Heart left ventricle (tissue), 16 donors: ENCODE measurements around the gene CREBBP. TPM values are rescaled to one million over a fixed set of nuclear protein-coding genes. Genes with fewer than 3 reads are reported as not detected.

Experiments
- ATAC-seq, 4 donors: fragments of 200-7000 bp; cut with Tn5 transposase; one replicate each; pipeline ENCODE4 v1.9.1; 2020 to 2022; ENCODE audit warnings: moderate library complexity in 4 of 4, mild to moderate bottlenecking in 3 of 4, moderate number of reproducible peaks in 1 of 4
- DNase-seq, 5 donors: peaks; one replicate each; pipeline ENCODE4 v3.0.0-alpha.2; 2020
- H3K27ac ChIP-seq, 12 donors: fragments of 200-600 bp; sonication (generic) in 4 of 12; one replicate each; pipeline versions ENCODE4 v1.5.0 to v1.8.0; 2016 to 2022; ENCODE audit warnings: mild to moderate bottlenecking in 2 of 12
- H3K27me3 ChIP-seq, 9 donors: fragments of 200-600 bp; sonication (generic) in 2 of 9; one replicate each; pipeline versions ENCODE4 v1.5.1 to v1.8.0; 2016 to 2022; ENCODE audit warnings: mild to moderate bottlenecking in 3 of 9
- H3K36me3 ChIP-seq, 9 donors: fragments of 200-600 bp; sonication (generic) in 2 of 9; one replicate each; pipeline versions ENCODE4 v1.5.0 to v1.8.0; 2018 to 2022; ENCODE audit warnings: mild to moderate bottlenecking in 2 of 9
- H3K4me1 ChIP-seq, 12 donors: fragments of 200-600 bp; sonication (generic) in 4 of 12; one replicate each; pipeline versions ENCODE4 v1.5.0 to v1.8.0; 2016 to 2022; ENCODE audit warnings: mild to moderate bottlenecking in 3 of 12
- H3K4me3 ChIP-seq, 12 donors: fragments of 200-600 bp; sonication (generic) in 4 of 12; one replicate each; pipeline versions ENCODE4 v1.5.0 to v1.8.0; 2017 to 2022; ENCODE audit warnings: mild to moderate bottlenecking in 9 of 12, moderate library complexity in 4 of 12
- H3K9me3 ChIP-seq, 12 donors: fragments of 200-600 bp; sonication (generic) in 4 of 12; one replicate each; pipeline versions ENCODE4 v1.5.0 to v1.8.0; 2016 to 2022; ENCODE audit warnings: mild to moderate bottlenecking in 1 of 12
- CTCF ChIP-seq, 12 donors: fragments of 200-600 bp; sonication (generic) in 4 of 12; IDR thresholded peaks; one replicate each; pipeline versions ENCODE4 v1.5.0 to v1.8.0; 2018 to 2022; ENCODE audit warnings: antibody characterized with exemption in 12 of 12, mild to moderate bottlenecking in 5 of 12
- POLR2A ChIP-seq, 2 donors: fragments of 450-650 bp; IDR thresholded peaks; one replicate each; pipeline ENCODE4 v1.6.1; 2017; ENCODE audit warnings: antibody characterized with exemption in 2 of 2, mild to moderate bottlenecking in 2 of 2, moderate library complexity in 2 of 2
- WGBS, 4 donors: extraction: QIAGEN DNeasy Blood & Tissue Kit in 2 of 4; methylation state at CpG; one replicate each; pipeline versions ENCODE4 v1.1.5 to v1.1.7; 2013 to 2018; 5-methylcytosine and 5-hydroxymethylcytosine counted together
- intact Hi-C, 10 donors: fragments of 100-400 bp; cut with DNase I; formaldehyde crosslinking; loops; one replicate each; pipeline versions ENCODE4 v1.11.1 to v1.14.2; 2022
- polyA plus RNA-seq, 2 donors: library from polyadenylated mRNA; stranded (reverse); fragments of 200-250 nt; gene quantifications; one replicate each; pipeline ENCODE4 v1.2.3, GENCODE V29; 2013
- total RNA-seq, 9 donors: library from RNA; depleted of rRNA in 2 of 9; stranded (reverse); fragments of >200 nt in 2 of 9; fragmentation: NEBNext Ultra II Directional in 3 of 9; extraction: Animal tissue kit (Norgen Biotek cat#: 25700) in 3 of 9; gene quantifications; one replicate each; pipeline versions ENCODE4 v1.1.0 to v1.2.4, GENCODE V29; 2016 to 2023
- donor health status: ischemic (EF 13 %, LVEDD 7.1; RV severe dilation, severe dysfunction).
- donor health status: healthy with polysubstance abuse.
- donor health status: DM: no; HTN: yes; CAD: no.
- donor health status: DM: no; HTN: no; CAD: no.
- donor health status: ischemic (EF 25% LVEDD 6.9; RV normal size, moderate dysfunction).
- donor health status: ischemic (EF 25% LVEDD 5.7; RV mildly dilated, moderate dysfunction).
- donor health status: healthy.
- donor health status: DM: yes; HTN: yes; CAD: no.
- donor health status: ischemic (EF 35%, LVEDD 5.7; RV mildly dilated, moderate dysfunction).
- donor health status: nonischemic (EF 11% LVEDD 7.7; RV severe dilation, severe dysfunction).
- donor health status: DM: yes; HTN: yes; CAD: no.
- donor health status: PGD.
- donor health status: ischemic (EF 29% LVEDD 5.4; RV normal size, mild dysfunction).
- donor health status: nonischemic (EF 23%, LVEDD 6.1; RV moderate dilation, normal function).

The CREBBP gene
- total and polyA plus RNA-seq, 11 donors, result 17.1 to 77.6 (median 39.6) TPM

- Histone ChIP-seq H3K4me1 (peaks cover 22 to 96% (median 87%) of the 10 kb centered on the region in 12 donors), H3K4me3 (no peak overlapping the region), H3K27ac (no peak overlapping the region), H3K9me3 (no peaks in the 10 kb centered on the region), H3K27me3 (no peaks in the 10 kb centered on the region), H3K36me3 (no peaks in the 10 kb centered on the region)
- TF ChIP-seq POLR2A (IDR thresholded peaks at IDR 0.05) (no peak), CTCF (IDR thresholded peaks at IDR 0.05) (no peak)
- 82 to 89% (median 87%) methylated on average over 8 of the region's 8 CpGs for WGBS, 4 donors
- no peak for ATAC-seq
- DNase-seq, result no peak
- intact Hi-C loops, result no loop called here
Measured at GRCh38 chr16:3868556-3868955, 12.0 kb downstream of the CREBBP start.

DNA sequence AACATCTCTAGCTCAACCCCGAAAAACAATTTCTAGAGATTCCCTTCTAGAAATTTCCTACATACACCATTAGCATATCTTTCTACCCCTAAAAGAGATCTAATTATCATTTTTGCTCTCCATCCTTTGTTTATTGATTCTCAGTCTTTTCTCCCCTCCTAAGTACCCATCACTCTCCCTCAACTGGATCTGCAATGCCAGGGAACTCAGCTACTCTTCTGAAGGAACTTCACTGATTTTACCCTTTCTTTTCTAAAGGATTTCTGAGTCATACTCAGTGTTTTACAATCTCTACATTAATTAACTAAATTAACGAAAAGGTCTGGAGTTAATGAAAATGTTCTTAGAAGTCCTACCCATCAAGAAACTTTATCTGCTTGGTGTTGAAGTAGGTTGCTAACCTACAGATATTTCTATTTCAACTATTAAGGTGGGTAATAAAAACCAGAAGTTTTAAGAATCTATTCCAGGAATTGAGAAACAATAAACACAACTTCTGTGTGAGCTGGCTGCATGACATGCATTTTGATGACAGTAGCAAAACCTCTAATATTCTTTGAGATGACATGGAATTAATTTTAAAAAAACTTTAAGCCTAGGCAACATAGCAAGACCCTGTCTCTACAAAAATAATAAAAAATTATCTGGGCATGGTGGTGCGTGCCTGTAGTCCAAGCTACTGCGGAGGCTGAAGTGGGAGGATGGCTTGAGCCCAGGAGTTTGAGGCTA lies 13.6 kb downstream of the CREBBP start:
- H3K4me1 ChIP-seq, result peaks cover 18 to 96% (median 87%) of the 10 kb centered on the region in 12 donors
- TF ChIP-seq CTCF (IDR thresholded peaks at IDR 0.05), result no peak
- no peak for TF ChIP-seq POLR2A (IDR thresholded peaks at IDR 0.05)
- H3K27me3 ChIP-seq, result no peaks in the 10 kb centered on the region
- no peak overlapping the region for H3K4me3 ChIP-seq
- no peak overlapping the region for H3K27ac ChIP-seq
- DNase-seq (no peak), ATAC-seq (no peak)
- intact Hi-C loops, result no loop called here
- no peaks in the 10 kb centered on the region for H3K36me3 ChIP-seq
- no peaks in the 10 kb centered on the region for H3K9me3 ChIP-seq
- WGBS, 4 donors, result 90 to 96% (median 92%) methylated on average over 4 of the region's 4 CpGs

DNA sequence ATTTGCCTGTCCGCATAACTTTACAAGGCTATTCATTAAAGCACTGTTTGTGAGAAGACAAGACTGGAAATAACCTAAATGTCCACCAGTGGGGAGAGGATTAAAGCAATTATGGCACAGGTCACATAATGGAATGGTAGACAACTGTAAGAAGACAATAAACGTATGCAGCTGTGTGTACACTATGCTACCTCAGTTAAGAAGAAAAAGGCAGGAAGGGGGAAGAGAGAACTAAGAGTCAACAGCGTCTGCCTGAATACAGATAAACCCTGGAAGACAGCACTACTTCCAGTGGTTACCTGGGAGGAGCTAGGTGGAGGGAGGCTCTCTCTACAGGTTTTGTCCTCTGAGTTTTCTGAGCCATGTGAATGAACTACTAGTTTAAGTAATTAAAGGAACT lies 15.3 kb downstream of the CREBBP start:
- no peak overlapping the region for H3K4me3 ChIP-seq
- ATAC-seq (no peak), DNase-seq (no peak)
- intact Hi-C loops, result no loop called here
- TF ChIP-seq POLR2A (IDR thresholded peaks at IDR 0.05) (no peak), CTCF (IDR thresholded peaks at IDR 0.05) (no peak)
- H3K27ac ChIP-seq, result no peak overlapping the region
- H3K36me3 ChIP-seq, result no peaks in the 10 kb centered on the region
- no peaks in the 10 kb centered on the region for H3K9me3 ChIP-seq
- peaks cover 22 to 97% (median 86%) of the 10 kb centered on the region in 12 donors for H3K4me1 ChIP-seq
- whole genome bisulfite sequencing, 4 donors, result 68 to 76% (median 72%) methylated on average over 3 of the region's 3 CpGs
- H3K27me3 ChIP-seq, result no peaks in the 10 kb centered on the region

GRCh38 chr16:3864562-3864961 lies 16.0 kb downstream of the CREBBP start:
- no peak overlapping the region for H3K27ac ChIP-seq
- H3K4me1 ChIP-seq, result peaks cover 22 to 96% (median 87%) of the 10 kb centered on the region in 12 donors
- DNase-seq (no peak), ATAC-seq (no peak)
- TF ChIP-seq POLR2A (IDR thresholded peaks at IDR 0.05) (no peak), CTCF (IDR thresholded peaks at IDR 0.05) (no peak)
- no peak overlapping the region for H3K4me3 ChIP-seq
- intact Hi-C loops, result loop anchor here in 1 of 10 donors (5.0 kb wide), 1 partner anchor 42 kb away; no protein-coding TSS in a partner anchor
- no peaks in the 10 kb centered on the region for H3K36me3 ChIP-seq
- no peaks in the 10 kb centered on the region for H3K9me3 ChIP-seq
- H3K27me3 ChIP-seq, result no peaks in the 10 kb centered on the region
- whole genome bisulfite sequencing, 4 donors, result 80 to 86% (median 83%) methylated on average over 5 of the region's 5 CpGs
